ENCODE data around the gene FBXO40. TPM values are rescaled to one million over a fixed set of nuclear protein-coding genes. Genes with fewer than 3 reads are reported as not detected.

Gene FBXO40
- total and polyA plus RNA-seq, 2 experiments from 2014 or later: not detected

DNA sequence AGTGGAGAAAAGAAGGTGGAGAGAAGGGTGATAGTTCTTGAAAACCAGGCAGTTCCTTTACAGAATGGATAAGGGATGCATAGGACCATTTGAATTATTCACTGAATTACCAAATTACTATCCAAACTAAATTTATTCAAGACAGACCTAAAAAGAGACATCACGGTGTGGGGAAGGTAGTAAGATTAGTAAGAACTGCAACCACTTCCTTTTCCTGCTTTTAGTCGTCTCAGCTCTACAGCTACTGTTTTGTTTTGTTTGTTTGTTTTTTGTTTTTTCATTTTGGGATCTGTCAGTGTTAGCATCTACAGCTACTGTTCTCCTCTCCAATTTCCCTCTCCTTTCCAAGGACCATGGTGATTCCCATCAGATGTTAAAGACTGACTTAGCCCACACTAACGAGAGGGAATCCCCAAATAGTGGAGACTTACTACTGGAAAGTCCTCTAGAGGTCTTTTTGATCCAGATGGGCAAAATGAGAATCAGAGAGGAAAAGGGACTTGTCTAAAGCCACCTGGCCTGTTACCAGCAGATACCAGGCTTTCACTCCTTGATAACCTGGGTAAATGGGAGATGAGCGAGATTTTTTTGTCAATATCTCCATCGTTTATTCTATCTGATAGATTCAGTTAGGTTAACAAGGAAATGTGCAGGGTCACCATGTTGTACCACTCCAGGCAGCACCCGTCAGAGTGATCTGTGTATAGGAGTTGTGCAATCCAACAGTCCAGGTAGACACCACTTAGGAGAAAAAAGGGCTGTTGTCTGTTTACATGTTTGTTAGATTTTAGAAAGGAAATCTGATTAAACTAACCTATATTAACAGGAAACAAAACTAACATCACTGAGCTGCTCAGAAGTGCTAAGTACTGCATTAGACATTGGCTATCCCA, 61.6 kb downstream of the FBXO40 start:
- no peak overlapping the region for H3K4me3 ChIP-seq
- WGBS (ENCODE audit: low lambda C conversion rate, missing lambda C conversion rate): 88% methylated on average over 6 of the region's 6 CpGs
- TF ChIP-seq EZH2phosphoT487 (IDR thresholded peaks at IDR 0.05; ENCODE audit: low read depth, severe bottlenecking, unreplicated experiment): no peak
- TF ChIP-seq, protein P1, sequence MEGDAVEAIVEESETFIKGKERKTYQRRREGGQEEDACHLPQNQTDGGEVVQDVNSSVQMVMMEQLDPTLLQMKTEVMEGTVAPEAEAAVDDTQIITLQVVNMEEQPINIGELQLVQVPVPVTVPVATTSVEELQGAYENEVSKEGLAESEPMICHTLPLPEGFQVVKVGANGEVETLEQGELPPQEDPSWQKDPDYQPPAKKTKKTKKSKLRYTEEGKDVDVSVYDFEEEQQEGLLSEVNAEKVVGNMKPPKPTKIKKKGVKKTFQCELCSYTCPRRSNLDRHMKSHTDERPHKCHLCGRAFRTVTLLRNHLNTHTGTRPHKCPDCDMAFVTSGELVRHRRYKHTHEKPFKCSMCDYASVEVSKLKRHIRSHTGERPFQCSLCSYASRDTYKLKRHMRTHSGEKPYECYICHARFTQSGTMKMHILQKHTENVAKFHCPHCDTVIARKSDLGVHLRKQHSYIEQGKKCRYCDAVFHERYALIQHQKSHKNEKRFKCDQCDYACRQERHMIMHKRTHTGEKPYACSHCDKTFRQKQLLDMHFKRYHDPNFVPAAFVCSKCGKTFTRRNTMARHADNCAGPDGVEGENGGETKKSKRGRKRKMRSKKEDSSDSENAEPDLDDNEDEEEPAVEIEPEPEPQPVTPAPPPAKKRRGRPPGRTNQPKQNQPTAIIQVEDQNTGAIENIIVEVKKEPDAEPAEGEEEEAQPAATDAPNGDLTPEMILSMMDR (IDR thresholded peaks at IDR 0.05; ENCODE audit: poor library complexity): no peak
- TF ChIP-seq EZH2 (IDR thresholded peaks at IDR 0.05; ENCODE audit: borderline replicate concordance): no peak
- no peaks in the 10 kb centered on the region for H3K79me2 ChIP-seq
- H3K4me1 ChIP-seq (ENCODE audit: insufficient read depth): no peaks in the 10 kb centered on the region
- H3K4me2 ChIP-seq: no peak overlapping the region
- no peak for DNase-seq (ENCODE audit: low spot score)
- no peaks in the 10 kb centered on the region for H3K36me3 ChIP-seq (replicated peaks; ENCODE audit: insufficient read depth, low read depth)
- no peak overlapping the region for H2AFZ ChIP-seq
- H4K20me1 ChIP-seq (ENCODE audit: insufficient read depth, poor library complexity, severe bottlenecking): no peaks in the 10 kb centered on the region
- H3K27ac ChIP-seq: no peak overlapping the region
- H3K9me2 ChIP-seq (replicated peaks; ENCODE audit: insufficient read depth): no peaks in the 10 kb centered on the region
- no peaks in the 10 kb centered on the region for H3K27me3 ChIP-seq
- H3K9me3 ChIP-seq (ENCODE audit: low read depth): no peaks in the 10 kb centered on the region

DNA sequence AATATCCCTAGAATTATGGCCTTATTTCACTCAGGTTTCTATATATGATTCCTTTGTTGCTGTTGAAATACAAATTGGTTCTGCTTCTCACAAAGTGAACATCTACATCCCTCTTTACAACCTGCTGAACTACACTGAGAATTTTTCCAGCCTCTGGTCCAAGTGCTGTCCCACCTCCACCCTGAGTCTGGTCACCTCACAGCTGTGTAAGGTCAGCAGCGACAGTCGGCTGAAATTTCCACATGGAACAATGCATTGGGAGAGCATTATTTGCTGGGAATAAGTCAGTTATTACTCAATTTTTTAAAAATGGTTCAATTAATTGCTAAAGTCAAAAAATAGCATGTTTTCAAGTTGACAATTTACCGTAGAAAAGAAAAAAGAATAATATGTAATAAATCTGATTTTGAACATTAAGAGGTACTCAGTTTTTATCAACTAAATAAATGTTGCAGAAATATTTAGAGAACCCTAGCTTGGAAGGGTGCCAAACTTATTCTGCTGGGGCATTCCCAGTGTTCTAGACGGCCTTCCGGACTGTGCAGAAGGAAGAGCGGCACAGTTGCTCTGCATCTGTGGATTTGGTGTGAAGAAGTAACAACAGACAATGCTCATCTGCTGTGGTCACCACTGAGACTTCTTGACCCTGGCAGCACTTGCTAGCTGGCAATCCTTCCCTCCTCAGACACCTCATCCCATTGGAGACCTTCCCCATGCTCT, 65.7 kb downstream of the FBXO40 start:
- Histone ChIP-seq H3K4me1 (ENCODE audit: insufficient read depth) (no peaks in the 10 kb centered on the region), H3K27ac (no peak overlapping the region), H3K4me3 (no peak overlapping the region), H3K9me2 (replicated peaks; ENCODE audit: insufficient read depth) (no peaks in the 10 kb centered on the region), H3K79me2 (no peaks in the 10 kb centered on the region), H3K36me3 (replicated peaks; ENCODE audit: insufficient read depth, low read depth) (no peaks in the 10 kb centered on the region), H2AFZ (no peak overlapping the region), H3K9me3 (ENCODE audit: low read depth) (no peaks in the 10 kb centered on the region), H4K20me1 (ENCODE audit: insufficient read depth, poor library complexity, severe bottlenecking) (no peaks in the 10 kb centered on the region), H3K4me2 (no peak overlapping the region), H3K27me3 (no peaks in the 10 kb centered on the region)
- DNase-seq (ENCODE audit: low spot score): no peak
- WGBS (ENCODE audit: low lambda C conversion rate, missing lambda C conversion rate): 92% methylated on average over 6 of the region's 6 CpGs
- TF ChIP-seq EZH2phosphoT487 (IDR thresholded peaks at IDR 0.05; ENCODE audit: low read depth, severe bottlenecking, unreplicated experiment): no peak
- TF ChIP-seq, protein P1 (IDR thresholded peaks at IDR 0.05; ENCODE audit: poor library complexity): no peak
- no peak for TF ChIP-seq EZH2 (IDR thresholded peaks at IDR 0.05; ENCODE audit: borderline replicate concordance)

DNA sequence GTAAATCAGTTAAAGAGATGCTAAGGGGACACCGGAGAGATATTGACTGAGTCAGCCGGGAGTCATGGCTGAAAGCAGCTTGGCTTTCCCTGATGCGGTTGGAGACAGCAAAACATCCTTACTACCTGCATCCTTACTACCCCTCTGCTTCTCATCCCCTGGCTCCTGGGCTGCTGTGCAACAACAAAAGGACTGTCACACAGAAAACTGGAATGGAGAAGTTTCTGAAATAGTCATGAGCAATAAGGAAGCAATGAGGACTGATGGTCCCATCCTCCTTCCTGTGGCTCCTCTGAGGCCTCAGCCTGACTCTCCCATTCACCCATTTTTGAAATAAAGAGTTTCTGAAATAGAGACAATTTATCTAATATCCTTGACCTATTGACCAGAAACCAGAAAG, 66.4 kb downstream of the FBXO40 start:
- no peaks in the 10 kb centered on the region for H3K9me3 ChIP-seq (ENCODE audit: low read depth)
- H3K36me3 ChIP-seq (replicated peaks; ENCODE audit: insufficient read depth, low read depth): no peaks in the 10 kb centered on the region
- H3K4me1 ChIP-seq (ENCODE audit: insufficient read depth): no peaks in the 10 kb centered on the region
- no peak overlapping the region for H3K4me3 ChIP-seq
- TF ChIP-seq EZH2phosphoT487 (IDR thresholded peaks at IDR 0.05; ENCODE audit: low read depth, severe bottlenecking, unreplicated experiment) (no peak), EZH2 (IDR thresholded peaks at IDR 0.05; ENCODE audit: borderline replicate concordance) (no peak)
- TF ChIP-seq, protein P1 (IDR thresholded peaks at IDR 0.05; ENCODE audit: poor library complexity): no peak
- no peak overlapping the region for H3K27ac ChIP-seq
- DNase-seq (ENCODE audit: low spot score): no peak
- H3K9me2 ChIP-seq (replicated peaks; ENCODE audit: insufficient read depth): no peaks in the 10 kb centered on the region
- H3K4me2 ChIP-seq: no peak overlapping the region
- H3K79me2 ChIP-seq: no peaks in the 10 kb centered on the region
- WGBS (ENCODE audit: low lambda C conversion rate, missing lambda C conversion rate): 90% methylated on average over 3 of the region's 3 CpGs
- H3K27me3 ChIP-seq: no peaks in the 10 kb centered on the region
- no peak overlapping the region for H2AFZ ChIP-seq
- no peaks in the 10 kb centered on the region for H4K20me1 ChIP-seq (ENCODE audit: insufficient read depth, poor library complexity, severe bottlenecking)

Measured in hepatocyte (in vitro differentiated cells).